HG02678 (cell line): ENCODE results near the gene IL1RAPL2.
"Not testable (repeated sequence)": the region's sequence is repeated elsewhere in the genome, so short reads cannot be mapped to it uniquely, and the experiment has no call there.

Experiments used
- ATAC-seq: cut with Tn5 transposase; IDR thresholded peaks from one replicate; pipeline ENCODE4 v1.9.1; 2021; ENCODE audit warnings: mild to moderate bottlenecking, moderate library complexity; ENCODE audit not compliant: unreplicated experiment

Gene IL1RAPL2

GRCh38 chrX:104565791-104566680, at the start of gene IL1RAPL2:
Gene IL1RAPL2, plus strand, starts transcription at chrX:104566199.
- ATAC-seq = no peak

DNA sequence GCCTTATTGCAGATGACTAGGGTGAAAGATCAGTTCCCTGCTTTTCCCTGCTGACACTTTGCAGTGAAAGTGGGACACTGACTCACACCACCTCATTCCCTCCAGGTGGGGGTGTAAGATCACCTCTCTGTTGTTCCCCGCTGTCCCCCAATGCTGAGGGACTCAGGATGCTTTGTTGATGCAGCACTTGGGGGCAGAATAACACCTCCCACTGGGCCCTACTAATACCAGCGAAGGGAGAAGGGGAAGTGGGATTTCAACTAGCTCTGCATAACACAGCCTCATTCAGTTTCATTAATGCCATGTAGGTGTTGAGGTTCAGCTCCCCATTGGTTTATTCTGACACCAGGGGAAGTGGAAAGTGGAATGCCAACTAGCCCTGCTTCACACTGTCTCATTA, 43.6 kb upstream of the IL1RAPL2 start:
- ATAC-seq = no peak

DNA sequence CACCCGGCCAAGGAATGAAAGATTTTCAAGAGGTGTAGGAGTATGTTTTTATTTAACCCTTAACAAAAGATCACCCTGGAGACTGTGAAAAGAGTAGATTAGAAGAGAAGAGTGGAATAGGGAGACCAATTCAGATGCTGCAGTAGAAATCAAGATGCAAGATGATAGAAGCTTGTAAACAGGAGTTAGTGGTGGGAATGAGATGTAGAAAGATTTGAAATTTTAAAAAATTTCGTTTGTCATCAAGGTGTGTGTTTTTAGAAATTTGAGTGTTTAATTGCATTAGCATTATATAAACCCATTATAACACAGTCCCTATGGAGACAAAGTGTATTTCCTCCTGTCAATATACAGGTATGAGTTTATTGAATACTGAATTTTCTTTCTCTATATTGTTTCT, 42.1 kb upstream of the IL1RAPL2 start:
- no peak for ATAC-seq

- no peak for ATAC-seq
These were observed 26.9 kb upstream of the IL1RAPL2 start for GRCh38 chrX:104539081-104539480.

- not testable (repeated sequence) for ATAC-seq
These were observed 23.6 kb upstream of the IL1RAPL2 start for GRCh38 chrX:104542447-104542846.

GRCh38 chrX:104564335-104564734, 1.7 kb upstream of the IL1RAPL2 start:
- ATAC-seq = no peak

- ATAC-seq = no peak
These were observed 887 bp upstream of the IL1RAPL2 start for GRCh38 chrX:104564921-104565703.

GRCh38 chrX:104566681-104567501, 892 bp downstream of the IL1RAPL2 start:
- no peak for ATAC-seq

- no peak for ATAC-seq
These were observed 1.5 kb downstream of the IL1RAPL2 start for GRCh38 chrX:104567506-104567905.

GRCh38 chrX:104568304-104568915, 2.4 kb downstream of the IL1RAPL2 start:
- no peak for ATAC-seq

DNA sequence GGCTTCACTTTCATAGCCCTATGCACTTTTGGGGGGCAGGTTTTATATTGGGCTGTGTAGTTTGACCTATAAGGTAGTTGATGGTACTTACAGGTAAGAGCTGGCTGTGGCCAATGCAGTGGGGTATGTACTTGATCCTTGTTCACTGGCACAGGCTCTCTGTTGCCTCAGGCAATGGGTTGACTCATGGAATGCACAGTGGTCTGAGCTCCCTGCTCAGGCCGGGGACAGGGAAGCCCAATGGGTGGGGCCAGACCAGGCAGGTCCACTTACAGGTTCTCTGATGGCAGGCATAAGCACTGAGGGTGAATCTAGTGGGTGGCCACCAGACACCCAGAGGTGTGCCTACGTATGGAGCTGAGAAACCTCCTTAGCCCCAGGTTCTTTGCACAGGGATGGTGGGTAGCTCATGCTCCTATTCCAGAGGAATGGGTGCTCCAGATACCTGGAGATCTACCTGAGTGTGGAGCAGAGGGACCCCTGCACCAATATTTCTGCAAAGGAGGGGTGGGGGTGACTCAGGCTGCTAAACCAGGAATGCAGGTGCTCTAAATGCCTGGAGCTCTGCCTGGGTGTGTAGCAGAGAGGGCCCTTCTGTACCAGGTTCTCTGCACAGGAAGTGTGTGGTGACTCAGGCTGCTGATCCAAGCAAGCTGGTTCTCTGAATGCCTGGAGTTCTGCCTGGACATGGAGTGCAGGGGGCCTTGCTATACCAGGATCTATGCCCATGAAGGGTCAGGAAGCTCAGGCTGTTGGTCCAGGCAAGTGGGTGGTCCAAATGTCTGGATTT, 52.3 kb downstream of the IL1RAPL2 start:
- no peak for ATAC-seq

- ATAC-seq = no peak
These were observed 55.8 kb downstream of the IL1RAPL2 start for GRCh38 chrX:104621781-104622180.

- no peak for ATAC-seq
These were observed 75.2 kb downstream of the IL1RAPL2 start for GRCh38 chrX:104641176-104641575.

GRCh38 chrX:104647084-104647483, 81.1 kb downstream of the IL1RAPL2 start:
- no peak for ATAC-seq

- ATAC-seq = no peak
These were observed 93.2 kb downstream of the IL1RAPL2 start for GRCh38 chrX:104659005-104659744.

DNA sequence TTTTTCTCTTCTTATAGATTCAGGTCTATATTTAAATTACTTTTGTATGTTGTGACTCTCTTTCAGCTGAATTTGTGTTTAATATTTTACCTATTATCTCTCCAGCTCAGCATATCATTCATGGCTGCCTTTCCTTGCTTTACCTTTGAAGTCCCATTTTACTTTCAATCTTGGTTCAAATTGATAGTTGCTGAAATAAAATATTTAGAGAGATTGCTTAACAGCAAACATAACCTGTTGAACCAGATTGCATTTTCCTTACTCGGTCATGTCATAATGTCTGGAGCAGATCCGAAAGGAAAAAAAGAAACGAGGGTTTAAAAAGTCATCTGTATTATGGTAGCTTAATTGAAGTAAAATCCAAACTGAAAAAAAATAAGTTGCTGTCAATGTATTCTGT, 94.1 kb downstream of the IL1RAPL2 start:
- ATAC-seq = no peak

GRCh38 chrX:104662694-104663093, 96.7 kb downstream of the IL1RAPL2 start:
- no peak for ATAC-seq

DNA sequence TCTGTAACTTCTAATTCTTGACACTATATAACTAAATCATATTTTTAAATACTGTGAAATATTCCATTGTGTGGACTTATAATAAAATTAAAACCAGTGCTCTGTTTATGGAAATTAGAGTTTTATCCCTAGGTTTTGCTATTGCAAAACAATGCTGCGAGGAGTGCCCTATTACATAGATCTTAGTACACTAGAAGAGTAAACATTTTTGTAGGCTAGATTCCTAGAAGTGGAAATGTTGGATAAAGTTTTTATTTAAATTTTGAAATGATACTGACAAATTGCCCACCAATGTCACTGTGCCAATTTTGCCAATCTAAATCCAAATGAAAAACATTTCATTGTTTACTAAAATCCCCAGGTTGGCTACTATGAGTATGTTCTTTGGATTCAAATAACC, 99.7 kb downstream of the IL1RAPL2 start:
- ATAC-seq = no peak

DNA sequence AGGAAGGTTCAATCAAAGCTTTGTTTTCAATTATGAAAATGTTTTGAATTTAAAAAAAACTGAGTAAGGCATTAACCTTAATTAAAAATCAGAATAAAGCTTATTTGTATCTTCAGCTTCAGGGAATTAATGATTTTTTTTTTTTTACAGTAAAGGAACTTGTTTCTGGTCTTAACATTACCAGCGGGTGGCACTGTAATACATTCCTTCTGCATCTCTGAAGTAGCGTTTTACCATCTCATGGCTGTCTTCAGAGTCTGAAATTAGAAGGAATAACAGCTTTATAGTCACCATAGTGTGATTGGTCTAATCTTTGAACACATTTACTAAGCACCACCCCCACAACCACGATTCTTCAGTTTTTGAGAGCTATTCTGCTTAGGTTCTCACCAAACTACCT, 102.6 kb downstream of the IL1RAPL2 start:
- ATAC-seq = no peak
